SK-N-SH (cell line): ENCODE data around the gene LARGE1. TPM values are rescaled to one million over a fixed set of nuclear protein-coding genes. Genes with fewer than 3 reads are reported as not detected.

Experiments used
- CTCF ChIA-PET: fragments of 300-600, 350-600 bp; formaldehyde crosslinking; extraction: SDS; loops from one replicate; lab custom pipeline; 2021; lab: Yijun Ruan, JAX
- POLR2A ChIA-PET: fragments of 350-600 bp; sonication (Branson Sonifier 250); formaldehyde crosslinking; extraction: SDS; loops from one replicate; lab custom pipeline; 2020; ENCODE audit warnings: antibody characterized with exemption, inconsistent platforms; lab: Yijun Ruan, JAX
- DNase-seq: peaks from one replicate; pipeline ENCODE4 v3.0.0; 2012
- H2AFZ ChIP-seq: fragments of 200-600 bp; sonication (generic); 2 replicates; pipeline ENCODE4 v1.8.1; 2016; ENCODE audit warnings: antibody characterized with exemption, mild to moderate bottlenecking, low read depth
- H3F3A ChIP-seq: fragments of 200-600 bp; sonication (generic); replicated peaks from 2 replicates; pipeline ENCODE3; 2016; ENCODE audit warnings: antibody characterized with exemption, mild to moderate bottlenecking; ENCODE audit not compliant: insufficient read depth
- H3K27ac ChIP-seq, 2 experiments: fragments of 200-500 bp in 1 of 2; fragments of 200-600 bp in 1 of 2; sonication (Bioruptor generic) in 1 of 2; sonication (generic), shearing (Covaris generic) in 1 of 2; 2 replicates each; pipeline versions ENCODE4 v1.5.1 to v1.6.1; 2014 to 2016; ENCODE audit warnings: low read depth in 2 of 2, inconsistent platforms in 1 of 2, low read length in 1 of 2, mild to moderate bottlenecking in 1 of 2, mixed read lengths in 1 of 2
- H3K27me3 ChIP-seq: fragments of 200-600 bp; sonication (generic), shearing (Covaris generic); 2 replicates; pipeline ENCODE4 v1.6.1; 2016; ENCODE audit warnings: mixed run types; ENCODE audit not compliant: insufficient read depth
- H3K36me3 ChIP-seq, 2 experiments: fragments of 200-500 bp in 1 of 2; fragments of 200-600 bp in 1 of 2; sonication (Bioruptor generic) in 1 of 2; sonication (generic) in 1 of 2; replicated peaks in 1 of 2; 2 replicates each; pipeline versions ENCODE3 to v1.5.1; 2014 to 2016; ENCODE audit warnings: low read length in 1 of 2, mild to moderate bottlenecking in 1 of 2; ENCODE audit not compliant: insufficient read depth in 2 of 2, control insufficient read depth in 1 of 2
- H3K4me1 ChIP-seq, 2 experiments: fragments of 200-500 bp in 1 of 2; fragments of 200-600 bp in 1 of 2; sonication (Bioruptor generic) in 1 of 2; sonication (generic), shearing (Covaris generic) in 1 of 2; 2 replicates each; pipeline versions ENCODE4 v1.5.1 to v1.6.1; 2014 to 2016; ENCODE audit warnings: low read depth in 1 of 2, low read length in 1 of 2, mixed run types in 1 of 2; ENCODE audit not compliant: insufficient read depth in 2 of 2, control insufficient read depth in 1 of 2
- H3K4me2 ChIP-seq: fragments of 200-600 bp; sonication (generic), shearing (Covaris generic); 2 replicates; pipeline ENCODE4 v1.6.1; 2017; ENCODE audit warnings: mixed run types
- H3K4me3 ChIP-seq, 2 experiments: fragments of 200-500 bp in 1 of 2; fragments of 200-600 bp in 1 of 2; sonication (Bioruptor generic) in 1 of 2; sonication (generic), shearing (Covaris generic) in 1 of 2; 2 replicates each; pipeline versions ENCODE4 v1.5.1 to v1.8.1; 2014 to 2016; ENCODE audit warnings: low read depth in 2 of 2, inconsistent platforms in 1 of 2, low read length in 1 of 2, mild to moderate bottlenecking in 1 of 2, mixed read lengths in 1 of 2, moderate library complexity in 1 of 2
- H3K79me2 ChIP-seq: fragments of 200-600 bp; sonication (generic); 2 replicates; pipeline ENCODE4 v1.8.1; 2017; ENCODE audit warnings: mild to moderate bottlenecking; ENCODE audit not compliant: insufficient read depth
- H3K9ac ChIP-seq: fragments of 200-600 bp; sonication (generic); 2 replicates; pipeline ENCODE4 v1.6.1; 2017; ENCODE audit warnings: mixed run types
- H3K9me2 ChIP-seq: fragments of 200-600 bp; sonication (generic); 2 replicates; pipeline ENCODE4 v1.6.1; 2017; ENCODE audit warnings: mixed run types
- H3K9me3 ChIP-seq: fragments of 200-600 bp; sonication (generic); 2 replicates; pipeline ENCODE4 v1.6.1; 2017; ENCODE audit warnings: mixed run types, mild to moderate bottlenecking, moderate library complexity
- H4K20me1 ChIP-seq: fragments of 200-600 bp; sonication (generic); 2 replicates; pipeline ENCODE4 v1.6.1; 2017; ENCODE audit warnings: mild to moderate bottlenecking, mixed run types; ENCODE audit not compliant: insufficient read depth
- CTCF ChIP-seq: fragments of 200-600 bp; sonication (generic); IDR thresholded peaks from 2 replicates; pipeline ENCODE4 v1.6.1; 2017; ENCODE audit warnings: antibody characterized with exemption, mild to moderate bottlenecking, moderate library complexity
- ELF1 ChIP-seq: IDR thresholded peaks from 2 replicates; pipeline ENCODE4 v1.4.0; 2012
- EP300 ChIP-seq, 2 experiments: IDR thresholded peaks; 2 replicates each; pipeline versions ENCODE4 v1.4.0 to v1.6.1; 2012; ENCODE audit warnings: borderline replicate concordance in 1 of 2, low read depth in 1 of 2, low read length in 1 of 2
- EZH2phosphoT487 ChIP-seq: fragments of 200-600 bp; sonication (generic); IDR thresholded peaks from 2 replicates; pipeline ENCODE4 v1.6.1; 2017; ENCODE audit warnings: low read depth, mixed run types, mild to moderate bottlenecking, antibody characterized with exemption, moderate library complexity, borderline replicate concordance
- GATA2 ChIP-seq: sonication (generic); formaldehyde crosslinking; IDR thresholded peaks from 2 replicates; pipeline ENCODE4 v1.5.0; 2020; ENCODE audit warnings: mild to moderate bottlenecking, missing genetic modification reagents
- MAX ChIP-seq: IDR thresholded peaks from 2 replicates; pipeline ENCODE4 v1.4.0; 2012; ENCODE audit warnings: low read depth
- MEF2A ChIP-seq: IDR thresholded peaks from 2 replicates; pipeline ENCODE4 v1.4.0; 2012; ENCODE audit warnings: low read depth, borderline replicate concordance
- NRF1 ChIP-seq: IDR thresholded peaks from 2 replicates; pipeline ENCODE4 v1.6.1; 2012; ENCODE audit warnings: low read depth, mild to moderate bottlenecking, low read length
- PBX3 ChIP-seq: IDR thresholded peaks from 2 replicates; pipeline ENCODE4; 2012
- POLR2AphosphoS5 ChIP-seq: IDR thresholded peaks from 2 replicates; pipeline ENCODE4 v1.6.1; 2012; ENCODE audit warnings: low read depth, low read length
- SIN3A ChIP-seq: IDR thresholded peaks from 2 replicates; pipeline ENCODE4 v1.6.1; 2012; ENCODE audit warnings: low read depth, mild to moderate bottlenecking, low read length, moderate library complexity, borderline replicate concordance
- USF2 ChIP-seq: fragments of 150-350 bp; IDR thresholded peaks from 2 replicates; pipeline ENCODE4 v1.6.1; 2017; ENCODE audit warnings: antibody characterized with exemption, low read length, low read depth, borderline replicate concordance
- YY1 ChIP-seq: IDR thresholded peaks from 2 replicates; pipeline ENCODE4 v1.4.0; 2012; ENCODE audit warnings: low read depth, mild to moderate bottlenecking
- WGBS: methylation state at CpG from one replicate; pipeline ENCODE4 v1.1.6; 2017; ENCODE audit warnings: low lambda C conversion rate; 5-methylcytosine and 5-hydroxymethylcytosine counted together
- polyA plus RNA-seq, 3 experiments: library from polyadenylated mRNA; depleted of rRNA; stranded (reverse); fragments of >200 nt; gene quantifications; 2 replicates each; pipeline ENCODE4 v1.2.3, GENCODE V29; 2012
- TF ChIP-seq, protein P1 (sequence below): IDR thresholded peaks from 2 replicates; pipeline ENCODE4 v1.4.0; 2012; ENCODE audit warnings: low read depth, borderline replicate concordance

Gene LARGE1
- polyA plus RNA-seq, 1 of the 3 experiments (the other 2 are of a cell fraction): 1.1 TPM

GRCh38 chr22:33710326-33710725, 209.9 kb downstream of the LARGE1 start (continued):
- TF ChIP-seq, protein P1, sequence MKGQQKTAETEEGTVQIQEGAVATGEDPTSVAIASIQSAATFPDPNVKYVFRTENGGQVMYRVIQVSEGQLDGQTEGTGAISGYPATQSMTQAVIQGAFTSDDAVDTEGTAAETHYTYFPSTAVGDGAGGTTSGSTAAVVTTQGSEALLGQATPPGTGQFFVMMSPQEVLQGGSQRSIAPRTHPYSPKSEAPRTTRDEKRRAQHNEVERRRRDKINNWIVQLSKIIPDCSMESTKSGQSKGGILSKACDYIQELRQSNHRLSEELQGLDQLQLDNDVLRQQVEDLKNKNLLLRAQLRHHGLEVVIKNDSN: no peak
- no peak for TF ChIP-seq MEF2A
- no peak for TF ChIP-seq SIN3A
- no peak for TF ChIP-seq ELF1
- no peak for TF ChIP-seq POLR2AphosphoS5
- no peak for TF ChIP-seq PBX3
- TF ChIP-seq USF2: no peak
- no peak for TF ChIP-seq EZH2phosphoT487

DNA sequence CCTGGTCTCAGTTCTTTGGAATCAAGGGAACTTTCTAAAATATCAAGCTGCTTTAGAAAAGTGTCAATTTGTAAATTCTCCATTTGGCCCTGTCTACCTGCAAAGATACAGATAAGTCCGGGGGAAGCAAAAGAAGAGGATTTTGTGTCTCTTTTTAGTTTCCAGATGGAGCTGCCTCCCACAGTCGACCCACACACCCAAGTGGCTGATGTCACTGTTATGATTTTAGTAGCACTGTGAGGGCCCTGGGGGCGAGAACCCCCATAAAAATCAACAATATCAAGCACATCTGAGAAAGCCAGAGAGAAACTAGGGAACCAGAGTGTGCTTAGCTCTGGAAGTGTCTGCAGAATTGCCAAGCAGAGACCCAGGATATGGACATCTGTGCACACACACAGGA, 212.7 kb downstream of the LARGE1 start:
- POLR2A ChIA-PET: no interaction called here
- TF ChIP-seq EZH2phosphoT487: no peak
- no peak for TF ChIP-seq YY1
- TF ChIP-seq GATA2 (CRISPR knock-in tag): no peak
- Histone ChIP-seq H3K79me2 (no peaks in the 10 kb centered on the region), H3F3A (no peaks in the 10 kb centered on the region), H3K9me2 (no peaks in the 10 kb centered on the region), H2AFZ (no peak overlapping the region), H3K9me3 (peaks cover 3% of the 10 kb centered on the region; the same call in 1 of the 2 replicates), H3K36me3 (no peaks in the 10 kb centered on the region), H3K9ac (no peak overlapping the region), H3K4me3 (no peak overlapping the region), H4K20me1 (no peaks in the 10 kb centered on the region), H3K27me3 (no peaks in the 10 kb centered on the region), H3K4me2 (no peak overlapping the region), H3K27ac (no peak overlapping the region), H3K4me1 (no peaks in the 10 kb centered on the region)
- WGBS: 17% methylated on average over 3 of the region's 3 CpGs
- CTCF ChIA-PET: interaction anchor here (1.0 kb wide), 1 partner anchor 11 kb away, joined by 3 read pairs; no protein-coding TSS in a partner anchor
- DNase-seq: no peak

- Histone ChIP-seq H3K9ac (no peak overlapping the region), H3K36me3 (no peaks in the 10 kb centered on the region), H4K20me1 (no peaks in the 10 kb centered on the region), H3K4me2 (no peak overlapping the region), H3F3A (no peaks in the 10 kb centered on the region), H3K4me1 (no peaks in the 10 kb centered on the region), H3K27ac (no peak overlapping the region), H3K79me2 (no peaks in the 10 kb centered on the region), H3K9me3 (peaks cover 3% of the 10 kb centered on the region; the same call in 1 of the 2 replicates), H3K4me3 (no peak overlapping the region), H3K9me2 (no peaks in the 10 kb centered on the region), H2AFZ (no peak overlapping the region), H3K27me3 (no peaks in the 10 kb centered on the region)
- ChIA-PET CTCF (interaction anchor here (1.0 to 1.4 kb wide), 2 partner anchors 53 to 217 kb away, joined by 3 to 4 read pairs; no protein-coding TSS in a partner anchor), POLR2A (no interaction called here)
- WGBS: 41% methylated on average over 5 of the region's 5 CpGs
- DNase-seq: no peak
- TF ChIP-seq MAX (no peak), CTCF (no peak), EP300 (IDR thresholded peaks at IDR 0.05; ENCODE audit: borderline replicate concordance in 1 of 2, low read depth in 1 of 2, low read length in 1 of 2) (no peak), NRF1 (no peak)
Measured at GRCh38 chr22:33706100-33706499, 214.2 kb downstream of the LARGE1 start.
